Endothelial cell (in vitro differentiated cells): Measurements from ENCODE around the gene GNLY. TPM values are rescaled to one million over a fixed set of nuclear protein-coding genes. Genes with fewer than 3 reads are reported as not detected.

Source experiments
- DNase-seq: peaks from one replicate; pipeline ENCODE4 v3.0.0; 2021; ENCODE audit warnings: low spot score
- H3K27ac Mint-ChIP-seq: one replicate; pipeline ENCODE4 v1.8.0; 2021; ENCODE audit warnings: mixed read lengths, inconsistent platforms; ENCODE audit not compliant: unreplicated experiment
- H3K27me3 Mint-ChIP-seq: one replicate; pipeline ENCODE4 v1.8.0; 2021; ENCODE audit warnings: mild to moderate bottlenecking, moderate library complexity, mixed read lengths, inconsistent platforms; ENCODE audit not compliant: unreplicated experiment
- H3K36me3 Mint-ChIP-seq: one replicate; pipeline ENCODE4 v1.8.0; 2021; ENCODE audit warnings: mild to moderate bottlenecking, low read depth, mixed read lengths, inconsistent platforms; ENCODE audit not compliant: unreplicated experiment
- H3K4me1 Mint-ChIP-seq: one replicate; pipeline ENCODE4 v1.8.0; 2021; ENCODE audit warnings: mild to moderate bottlenecking, mixed read lengths, inconsistent platforms; ENCODE audit not compliant: unreplicated experiment
- H3K4me3 Mint-ChIP-seq: one replicate; pipeline ENCODE4 v1.8.0; 2021; ENCODE audit warnings: mild to moderate bottlenecking, mixed read lengths, inconsistent platforms; ENCODE audit not compliant: unreplicated experiment
- H3K9me3 Mint-ChIP-seq: one replicate; pipeline ENCODE4 v1.8.0; 2021; ENCODE audit warnings: mixed read lengths, inconsistent platforms; ENCODE audit not compliant: unreplicated experiment
- total RNA-seq: library from RNA; stranded (reverse); fragmentation: NEBNext Ultra II Directional; extraction: Animal tissue kit (Norgen Biotek cat#: 25700); gene quantifications from one replicate; pipeline ENCODE4 v1.2.1, GENCODE V29; 2021; ENCODE audit not compliant: unreplicated experiment
- TF ChIP-seq, protein P1 (sequence below): fragments of 200-600 bp; sonication (generic); IDR thresholded peaks from one replicate; pipeline ENCODE4 v1.5.0; 2021; ENCODE audit warnings: antibody characterized with exemption; ENCODE audit not compliant: unreplicated experiment

GNLY gene
- total RNA-seq, 1 donor from 2014 or later = not detected

DNA sequence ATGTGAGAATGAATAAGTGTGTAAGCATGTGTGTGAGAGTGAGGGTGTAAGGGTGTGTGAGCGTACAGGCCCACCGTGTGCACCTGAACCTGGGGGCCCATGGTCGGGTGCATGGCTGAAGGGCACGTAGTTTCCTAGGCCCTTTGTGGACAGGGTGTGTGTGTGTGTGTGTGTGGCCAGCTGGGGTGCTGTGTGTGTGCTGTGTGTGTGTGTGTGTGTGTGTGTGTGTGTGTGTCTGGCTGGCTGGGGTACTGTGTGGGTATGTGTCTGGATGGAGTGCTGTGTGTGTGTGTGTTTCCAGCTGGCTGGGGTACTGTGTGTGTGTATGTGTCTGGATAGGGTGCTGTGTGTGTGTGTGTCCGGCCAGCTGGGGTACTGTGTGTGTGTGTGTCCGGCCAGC is 28.1 kb upstream of the GNLY start:
- Mint-ChIP-seq H3K9me3 (no peaks in the 10 kb centered on the region), H3K4me1 (peaks cover 18% of the 10 kb centered on the region), H3K4me3 (peak overlapping the region; percentile 50), H3K27me3 (peaks cover 22% of the 10 kb centered on the region), H3K27ac (peak overlapping the region; percentile 63), H3K36me3 (peaks cover 17% of the 10 kb centered on the region)
- TF ChIP-seq, protein P1, sequence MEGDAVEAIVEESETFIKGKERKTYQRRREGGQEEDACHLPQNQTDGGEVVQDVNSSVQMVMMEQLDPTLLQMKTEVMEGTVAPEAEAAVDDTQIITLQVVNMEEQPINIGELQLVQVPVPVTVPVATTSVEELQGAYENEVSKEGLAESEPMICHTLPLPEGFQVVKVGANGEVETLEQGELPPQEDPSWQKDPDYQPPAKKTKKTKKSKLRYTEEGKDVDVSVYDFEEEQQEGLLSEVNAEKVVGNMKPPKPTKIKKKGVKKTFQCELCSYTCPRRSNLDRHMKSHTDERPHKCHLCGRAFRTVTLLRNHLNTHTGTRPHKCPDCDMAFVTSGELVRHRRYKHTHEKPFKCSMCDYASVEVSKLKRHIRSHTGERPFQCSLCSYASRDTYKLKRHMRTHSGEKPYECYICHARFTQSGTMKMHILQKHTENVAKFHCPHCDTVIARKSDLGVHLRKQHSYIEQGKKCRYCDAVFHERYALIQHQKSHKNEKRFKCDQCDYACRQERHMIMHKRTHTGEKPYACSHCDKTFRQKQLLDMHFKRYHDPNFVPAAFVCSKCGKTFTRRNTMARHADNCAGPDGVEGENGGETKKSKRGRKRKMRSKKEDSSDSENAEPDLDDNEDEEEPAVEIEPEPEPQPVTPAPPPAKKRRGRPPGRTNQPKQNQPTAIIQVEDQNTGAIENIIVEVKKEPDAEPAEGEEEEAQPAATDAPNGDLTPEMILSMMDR = no peak
- DNase-seq = no peak

DNA sequence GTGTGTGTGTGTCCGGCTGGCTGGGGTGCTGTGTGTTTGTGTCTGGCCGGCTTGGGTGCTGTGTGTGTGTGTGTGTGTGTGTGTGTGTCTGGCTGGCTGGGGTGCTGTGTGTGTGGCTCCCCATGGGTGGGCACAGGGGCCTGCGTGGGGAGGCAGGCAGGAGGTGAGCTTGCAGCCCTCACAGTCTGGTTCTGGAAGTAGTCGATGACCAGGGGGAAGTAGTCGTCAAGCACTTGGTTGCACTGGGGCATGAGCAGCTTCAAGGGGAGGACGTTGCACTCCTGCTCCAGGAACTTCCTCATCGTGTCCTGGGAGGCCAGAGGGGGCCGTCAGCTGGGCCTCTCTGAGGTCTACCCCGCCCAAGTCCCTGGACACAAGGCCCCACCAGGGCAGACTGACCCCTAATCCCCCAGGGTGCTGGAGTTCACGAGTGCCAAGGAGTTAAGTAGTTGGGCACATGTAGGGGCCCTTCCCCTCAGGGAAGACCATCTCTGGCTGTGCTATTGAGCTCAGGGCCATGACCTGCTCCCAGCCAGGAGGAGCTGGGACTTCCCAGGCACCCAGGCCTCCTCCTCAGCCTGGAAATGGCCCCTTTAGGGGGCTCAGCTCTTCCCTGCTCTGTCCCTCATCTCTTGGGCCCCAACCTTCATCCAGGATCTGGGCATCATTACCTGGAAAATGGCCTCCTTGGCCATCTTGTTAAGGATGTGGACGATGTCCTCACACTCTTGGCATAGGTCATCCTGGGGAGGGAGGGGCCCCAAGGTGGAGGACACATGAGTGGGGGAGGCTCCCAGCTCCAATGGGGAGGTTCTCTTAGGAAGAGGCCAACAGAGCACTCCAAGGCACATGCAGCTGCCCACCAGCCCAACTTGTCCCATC is 27.5 kb upstream of the GNLY start:
- Mint-ChIP-seq H3K9me3 (no peaks in the 10 kb centered on the region), H3K36me3 (peaks cover 17% of the 10 kb centered on the region), H3K4me1 (peaks cover 18% of the 10 kb centered on the region), H3K27me3 (peaks cover 22% of the 10 kb centered on the region), H3K4me3 (no peak overlapping the region), H3K27ac (peak overlapping the region; percentile 63)
- TF ChIP-seq, protein P1 = no peak
- no peak for DNase-seq

DNA sequence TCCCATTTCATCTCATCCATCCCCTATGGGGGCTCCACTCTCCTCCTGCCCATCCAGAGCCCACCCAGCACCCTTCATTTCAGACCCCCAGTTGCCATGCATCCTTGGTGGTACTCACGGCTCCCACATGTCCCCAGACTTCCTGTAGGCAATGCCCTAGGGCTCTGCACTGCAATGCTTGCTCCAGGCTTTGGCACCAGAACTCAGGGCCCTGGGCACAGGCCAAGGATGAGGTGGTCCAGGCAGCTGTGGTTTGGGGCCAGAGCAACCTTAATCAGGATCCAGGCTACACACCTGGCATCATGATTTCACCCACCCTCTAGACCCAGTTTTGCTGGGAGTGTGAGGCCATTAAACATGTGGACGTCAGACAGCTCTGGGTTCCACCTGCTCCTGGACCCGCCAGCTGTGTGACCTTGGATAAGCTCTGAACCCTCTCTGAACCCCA is 26.6 kb upstream of the GNLY start:
- Mint-ChIP-seq H3K27me3 (peaks cover 26% of the 10 kb centered on the region), H3K9me3 (no peaks in the 10 kb centered on the region), H3K36me3 (peaks cover 17% of the 10 kb centered on the region), H3K4me1 (peaks cover 13% of the 10 kb centered on the region), H3K4me3 (no peak overlapping the region), H3K27ac (no peak overlapping the region)
- TF ChIP-seq, protein P1 = no peak
- no peak for DNase-seq

DNA sequence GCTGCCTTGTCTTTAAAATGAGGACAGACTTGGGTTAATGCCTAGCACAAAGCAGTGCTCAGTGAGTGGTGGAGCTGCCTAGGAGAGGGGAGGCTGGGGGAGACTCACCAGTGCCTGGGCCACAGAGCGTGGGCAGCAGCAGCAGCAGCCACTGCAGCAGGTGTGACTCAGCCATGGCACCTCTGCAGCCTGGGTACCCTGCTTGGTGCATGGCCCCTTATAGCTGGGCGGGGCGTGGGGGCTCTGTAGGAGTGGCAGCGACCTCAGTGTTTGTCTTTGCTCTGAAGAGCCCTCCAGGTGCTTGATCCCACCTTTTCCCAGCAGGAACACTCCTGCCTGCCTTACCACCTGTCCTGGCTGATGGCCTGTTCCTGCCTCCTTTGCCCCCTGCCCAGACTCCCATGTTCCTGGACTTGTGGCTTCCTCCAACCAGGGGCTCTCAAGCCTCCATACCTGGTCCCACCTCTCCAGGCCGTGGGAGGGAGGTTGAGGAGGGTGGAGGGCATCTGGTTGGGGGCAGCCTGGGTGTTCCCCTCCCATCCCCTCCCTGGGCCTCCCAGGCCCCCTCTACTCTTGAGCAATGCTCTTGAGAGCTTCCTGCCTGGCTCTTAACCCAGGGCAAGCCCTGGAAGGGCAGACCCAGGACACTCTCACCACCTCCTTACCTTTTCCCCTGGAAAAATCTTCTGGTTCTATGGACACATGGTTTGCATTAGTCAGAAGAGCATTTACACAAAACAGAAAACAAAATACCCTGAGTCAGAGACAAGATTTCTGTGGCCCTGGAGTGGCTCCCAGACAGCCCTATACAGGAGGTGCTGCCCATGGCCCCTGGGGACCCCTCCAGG is 25.9 kb upstream of the GNLY start, which contains the start of gene SFTPB:
TSS of gene SFTPB (minus strand) at position 191 of the 848 bp plus-strand sequence. CDS start at position 175, 16 bp downstream.
- TF ChIP-seq, protein P1 = no peak
- peaks cover 17% of the 10 kb centered on the region for H3K36me3 Mint-ChIP-seq
- no peak within 1 kb of the TSS for H3K27ac Mint-ChIP-seq
- H3K4me1 Mint-ChIP-seq = peaks cover 9% of the 10 kb centered on the region
- DNase-seq = no peak
- H3K4me3 Mint-ChIP-seq = no peak within 1 kb of the TSS
- H3K9me3 Mint-ChIP-seq = no peaks in the 10 kb centered on the region
- H3K27me3 Mint-ChIP-seq = peaks cover 22% of the 10 kb centered on the region
